ENCODE results near the gene TMEM51.

Gene TMEM51

DNA sequence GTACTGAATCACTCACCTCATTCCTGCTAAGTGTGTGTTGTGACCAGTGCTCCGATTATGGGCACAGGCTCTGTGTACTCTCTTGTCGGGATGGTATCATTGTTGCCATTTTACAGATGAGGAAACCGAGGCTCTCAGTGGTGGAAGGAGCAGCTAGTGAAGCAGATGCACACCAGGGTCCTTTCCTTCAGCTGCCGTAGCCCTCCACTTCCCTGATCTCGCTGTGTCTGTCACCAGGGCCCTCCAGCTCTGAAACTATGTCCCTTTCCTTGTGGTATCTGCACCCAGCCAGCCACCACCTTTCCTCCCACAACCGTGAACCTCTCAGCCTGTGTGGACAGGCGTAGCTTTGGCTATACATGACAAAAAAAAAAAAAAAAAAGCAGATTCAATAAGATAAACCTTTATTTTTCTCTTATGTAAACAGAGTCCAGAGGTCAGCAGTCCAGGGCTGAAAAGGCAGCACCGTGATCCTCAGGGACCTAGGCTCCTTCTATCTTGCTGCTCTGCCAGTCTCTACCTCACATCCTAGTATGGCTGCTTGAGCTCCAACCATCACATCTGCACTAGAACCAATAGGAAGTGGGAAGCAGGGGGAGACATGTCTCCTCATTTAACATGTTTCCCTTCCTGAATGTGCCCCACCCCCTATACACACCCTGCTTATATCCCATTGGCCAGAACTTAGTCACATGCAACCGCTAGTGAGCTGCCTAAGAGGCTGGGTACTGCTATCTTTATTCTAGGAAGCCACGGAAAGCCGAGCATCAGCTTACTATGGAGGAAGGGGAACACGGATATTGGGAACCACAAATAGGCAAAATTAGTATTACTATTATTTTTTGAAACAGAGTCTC, 44.3 kb downstream of the TMEM51 start:
- Histone ChIP-seq H3K4me3 (ENCODE audit: low read depth, low read length) (no peak overlapping the region), H3K27me3 (ENCODE audit: control insufficient read depth, insufficient read depth, low read length) (no peaks in the 10 kb centered on the region), H3K36me3 (ENCODE audit: control insufficient read depth, insufficient read depth, low read length) (no peaks in the 10 kb centered on the region), H3K4me1 (ENCODE audit: control insufficient read depth, insufficient read depth, low read length) (peaks cover 33% of the 10 kb centered on the region), H3K9ac (ENCODE audit: low read depth, low read length) (no peak overlapping the region), H3K27ac (ENCODE audit: low read depth, low read length) (peak overlapping the region; percentile 90), H3K9me3 (ENCODE audit: control insufficient read depth, insufficient read depth, low read length) (no peaks in the 10 kb centered on the region)

DNA sequence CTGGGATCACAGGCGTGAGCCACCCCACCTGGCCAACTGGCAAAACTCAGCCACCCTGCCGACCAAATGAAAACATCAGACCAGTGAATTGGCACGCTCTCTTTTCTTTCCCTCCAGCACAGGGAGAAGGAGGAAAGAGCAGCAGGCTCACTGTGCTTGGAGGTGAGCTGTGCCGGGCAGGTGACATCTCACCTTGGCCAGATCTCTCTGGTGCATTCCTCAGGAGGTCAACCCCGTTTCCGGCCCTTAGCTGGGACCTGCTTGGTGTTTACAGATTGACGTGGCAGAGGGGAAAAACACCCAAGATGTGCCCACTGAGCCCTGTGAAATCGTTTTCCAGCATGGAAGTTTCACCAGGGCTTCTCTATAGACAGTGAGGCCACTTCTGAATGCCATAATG, 45.1 kb downstream of the TMEM51 start:
- Histone ChIP-seq H3K27ac (ENCODE audit: low read depth, low read length) (no peak overlapping the region), H3K9me3 (ENCODE audit: control insufficient read depth, insufficient read depth, low read length) (no peaks in the 10 kb centered on the region), H3K9ac (ENCODE audit: low read depth, low read length) (no peak overlapping the region), H3K36me3 (ENCODE audit: control insufficient read depth, insufficient read depth, low read length) (no peaks in the 10 kb centered on the region), H3K27me3 (ENCODE audit: control insufficient read depth, insufficient read depth, low read length) (no peaks in the 10 kb centered on the region), H3K4me3 (ENCODE audit: low read depth, low read length) (no peak overlapping the region), H3K4me1 (ENCODE audit: control insufficient read depth, insufficient read depth, low read length) (peaks cover 33% of the 10 kb centered on the region)

DNA sequence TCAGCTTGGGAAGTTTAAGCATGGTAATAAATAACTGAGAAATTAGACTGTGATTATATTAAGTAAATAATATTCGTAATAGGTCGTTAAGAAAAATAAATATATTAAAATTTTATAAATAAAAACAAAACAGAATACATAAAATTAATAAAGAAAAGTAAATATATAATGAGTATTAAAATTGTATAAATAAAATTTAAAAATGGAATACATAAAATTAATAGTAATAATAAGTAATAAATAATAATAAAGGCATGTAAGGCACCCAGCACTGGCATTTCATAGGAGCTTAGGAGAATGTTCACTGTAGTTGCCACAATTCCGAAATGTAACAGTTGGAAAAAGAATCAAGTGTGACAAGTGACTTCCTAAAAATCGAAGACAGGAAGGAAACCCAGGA, 47.7 kb downstream of the TMEM51 start:
- Histone ChIP-seq H3K27ac (ENCODE audit: low read depth, low read length) (peak overlapping the region; percentile 14), H3K9ac (ENCODE audit: low read depth, low read length) (no peak overlapping the region), H3K4me1 (ENCODE audit: control insufficient read depth, insufficient read depth, low read length) (peaks cover 33% of the 10 kb centered on the region), H3K9me3 (ENCODE audit: control insufficient read depth, insufficient read depth, low read length) (no peaks in the 10 kb centered on the region), H3K4me3 (ENCODE audit: low read depth, low read length) (no peak overlapping the region), H3K27me3 (ENCODE audit: control insufficient read depth, insufficient read depth, low read length) (no peaks in the 10 kb centered on the region), H3K36me3 (ENCODE audit: control insufficient read depth, insufficient read depth, low read length) (no peaks in the 10 kb centered on the region)

DNA sequence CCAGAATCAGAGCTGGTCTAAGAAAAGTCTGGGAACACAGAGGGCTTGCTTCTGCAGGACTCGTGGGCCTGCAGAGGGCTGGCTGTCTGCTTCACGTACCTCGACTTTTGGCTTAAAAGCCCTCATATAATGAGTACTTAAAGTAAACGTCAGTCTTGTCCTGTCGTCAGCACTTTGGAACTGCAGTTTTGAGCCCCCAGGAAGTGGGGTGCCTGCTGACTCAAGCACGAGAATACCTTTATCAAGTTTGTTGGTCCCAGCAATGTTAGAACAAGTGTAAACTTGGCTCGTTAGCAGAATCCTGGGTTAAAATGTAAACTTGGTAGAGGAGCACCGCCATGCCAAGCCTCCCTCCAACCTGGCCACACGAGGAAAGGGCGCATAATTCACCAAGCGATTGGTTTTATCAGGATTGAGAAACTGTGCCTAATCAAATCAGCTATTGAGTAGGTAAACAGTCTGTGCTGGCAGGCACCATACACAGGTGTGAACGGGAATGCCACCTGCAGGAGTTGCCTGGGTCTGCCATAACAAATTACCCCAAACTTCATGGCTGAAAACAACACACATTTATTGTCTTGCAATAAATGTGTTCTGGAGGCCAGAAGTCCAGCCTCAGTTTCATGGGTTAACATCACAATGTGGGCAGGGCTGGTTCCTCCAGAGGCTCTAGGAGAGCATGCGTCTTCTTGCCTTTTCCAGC, 48.5 kb downstream of the TMEM51 start:
- Histone ChIP-seq H3K27ac (ENCODE audit: low read depth, low read length) (no peak overlapping the region), H3K27me3 (ENCODE audit: control insufficient read depth, insufficient read depth, low read length) (no peaks in the 10 kb centered on the region), H3K36me3 (ENCODE audit: control insufficient read depth, insufficient read depth, low read length) (no peaks in the 10 kb centered on the region), H3K9ac (ENCODE audit: low read depth, low read length) (no peak overlapping the region), H3K4me1 (ENCODE audit: control insufficient read depth, insufficient read depth, low read length) (peaks cover 33% of the 10 kb centered on the region), H3K9me3 (ENCODE audit: control insufficient read depth, insufficient read depth, low read length) (no peaks in the 10 kb centered on the region), H3K4me3 (ENCODE audit: low read depth, low read length) (no peak overlapping the region)

DNA sequence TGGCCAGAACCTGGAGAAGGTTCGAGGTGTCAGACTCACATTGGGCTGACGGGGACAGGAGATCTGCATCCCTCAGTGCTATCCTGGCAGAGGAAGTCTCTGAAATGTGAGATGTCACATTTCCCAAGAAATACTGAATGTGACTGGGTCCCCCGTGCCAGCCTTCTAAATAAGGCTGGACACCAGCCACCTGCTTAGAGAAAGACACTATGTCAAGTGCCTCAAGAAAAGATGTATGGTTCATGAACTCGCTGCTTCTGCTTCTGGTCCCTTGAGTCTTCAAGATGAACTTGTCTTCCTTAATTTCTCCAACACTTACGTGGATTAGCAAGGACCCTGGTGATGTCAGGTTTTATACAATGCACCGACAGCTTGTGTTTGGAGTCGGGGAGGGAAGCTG, 51.4 kb downstream of the TMEM51 start:
- Histone ChIP-seq H3K9ac (ENCODE audit: low read depth, low read length) (no peak overlapping the region), H3K27ac (ENCODE audit: low read depth, low read length) (no peak overlapping the region), H3K36me3 (ENCODE audit: control insufficient read depth, insufficient read depth, low read length) (no peaks in the 10 kb centered on the region), H3K9me3 (ENCODE audit: control insufficient read depth, insufficient read depth, low read length) (no peaks in the 10 kb centered on the region), H3K27me3 (ENCODE audit: control insufficient read depth, insufficient read depth, low read length) (no peaks in the 10 kb centered on the region), H3K4me1 (ENCODE audit: control insufficient read depth, insufficient read depth, low read length) (peaks cover 38% of the 10 kb centered on the region), H3K4me3 (ENCODE audit: low read depth, low read length) (no peak overlapping the region)

DNA sequence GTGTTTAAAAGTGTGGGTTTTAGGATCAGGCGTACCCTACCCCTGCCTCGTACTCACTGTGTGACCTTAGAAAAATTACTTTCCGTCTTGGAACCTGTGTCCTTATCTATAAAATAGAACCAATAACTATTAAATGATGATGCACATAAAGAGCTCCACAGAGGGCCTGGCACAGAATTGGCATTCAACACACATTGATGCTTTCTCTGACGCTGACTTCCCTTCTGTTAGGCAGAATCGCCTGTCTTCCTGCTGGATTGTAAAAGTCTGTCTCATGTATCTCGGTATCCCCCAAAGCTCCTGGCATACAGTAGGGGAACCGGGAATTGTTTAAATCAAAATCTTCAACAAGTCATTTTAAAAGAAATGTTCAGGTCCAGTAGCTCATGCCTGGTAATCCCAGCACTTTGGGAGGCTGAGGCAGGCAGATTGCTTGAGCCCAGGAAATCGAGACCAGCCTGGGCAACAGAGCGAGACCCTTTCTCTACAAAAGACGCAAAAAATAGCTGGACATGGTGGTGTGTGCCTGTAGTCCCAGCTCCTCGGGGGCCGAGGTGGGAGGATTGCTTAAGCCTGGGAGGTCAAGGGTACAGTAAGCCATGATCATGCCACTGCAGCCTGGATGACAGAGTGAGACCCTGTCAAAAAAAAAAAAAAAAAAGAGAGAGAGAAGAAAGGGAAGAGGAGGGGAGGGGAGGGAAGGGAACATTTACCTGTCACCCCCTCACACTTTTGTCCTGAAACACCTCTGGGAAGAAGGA, 52.2 kb downstream of the TMEM51 start:
- Histone ChIP-seq H3K9ac (ENCODE audit: low read depth, low read length) (no peak overlapping the region), H3K36me3 (ENCODE audit: control insufficient read depth, insufficient read depth, low read length) (no peaks in the 10 kb centered on the region), H3K4me1 (ENCODE audit: control insufficient read depth, insufficient read depth, low read length) (peaks cover 32% of the 10 kb centered on the region), H3K9me3 (ENCODE audit: control insufficient read depth, insufficient read depth, low read length) (no peaks in the 10 kb centered on the region), H3K27ac (ENCODE audit: low read depth, low read length) (peak overlapping the region; percentile 89), H3K27me3 (ENCODE audit: control insufficient read depth, insufficient read depth, low read length) (no peaks in the 10 kb centered on the region), H3K4me3 (ENCODE audit: low read depth, low read length) (peak overlapping the region; percentile 31; the same call in 1 of the 2 replicates)

DNA sequence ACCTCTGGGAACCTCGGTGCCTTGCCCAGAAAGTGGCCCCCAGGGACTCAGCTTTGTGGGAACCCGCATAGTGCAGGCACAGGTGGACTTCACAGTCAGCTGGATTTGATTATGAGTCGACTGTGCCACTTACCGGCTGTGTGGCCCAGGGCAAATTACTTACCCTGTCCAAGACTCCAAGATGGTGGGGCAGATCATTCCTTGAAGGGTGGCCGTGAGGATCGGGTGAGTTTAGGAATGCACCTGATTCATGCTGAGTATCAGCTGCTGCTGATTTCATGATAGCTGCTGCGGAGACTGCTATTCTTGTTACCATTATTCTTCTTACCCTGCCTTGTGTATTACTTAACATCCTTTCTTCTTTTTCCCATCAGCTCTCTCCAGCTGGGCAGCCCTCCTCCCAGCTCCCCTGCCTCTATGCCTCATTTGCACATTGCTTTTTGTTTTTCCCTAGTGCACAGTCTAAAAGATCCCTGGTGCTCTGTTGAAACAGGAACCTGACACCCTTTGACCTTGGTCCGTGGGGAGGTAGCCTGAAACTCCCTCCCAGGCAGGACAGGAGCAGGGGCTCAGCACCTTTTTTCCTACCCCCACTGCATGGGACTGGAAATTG, 53.0 kb downstream of the TMEM51 start:
- Histone ChIP-seq H3K27ac (ENCODE audit: low read depth, low read length) (peak overlapping the region; percentile 89), H3K4me1 (ENCODE audit: control insufficient read depth, insufficient read depth, low read length) (peaks cover 30% of the 10 kb centered on the region), H3K27me3 (ENCODE audit: control insufficient read depth, insufficient read depth, low read length) (no peaks in the 10 kb centered on the region), H3K4me3 (ENCODE audit: low read depth, low read length) (peak overlapping the region; percentile 31), H3K9ac (ENCODE audit: low read depth, low read length) (no peak overlapping the region), H3K36me3 (ENCODE audit: control insufficient read depth, insufficient read depth, low read length) (no peaks in the 10 kb centered on the region), H3K9me3 (ENCODE audit: control insufficient read depth, insufficient read depth, low read length) (no peaks in the 10 kb centered on the region)

DNA sequence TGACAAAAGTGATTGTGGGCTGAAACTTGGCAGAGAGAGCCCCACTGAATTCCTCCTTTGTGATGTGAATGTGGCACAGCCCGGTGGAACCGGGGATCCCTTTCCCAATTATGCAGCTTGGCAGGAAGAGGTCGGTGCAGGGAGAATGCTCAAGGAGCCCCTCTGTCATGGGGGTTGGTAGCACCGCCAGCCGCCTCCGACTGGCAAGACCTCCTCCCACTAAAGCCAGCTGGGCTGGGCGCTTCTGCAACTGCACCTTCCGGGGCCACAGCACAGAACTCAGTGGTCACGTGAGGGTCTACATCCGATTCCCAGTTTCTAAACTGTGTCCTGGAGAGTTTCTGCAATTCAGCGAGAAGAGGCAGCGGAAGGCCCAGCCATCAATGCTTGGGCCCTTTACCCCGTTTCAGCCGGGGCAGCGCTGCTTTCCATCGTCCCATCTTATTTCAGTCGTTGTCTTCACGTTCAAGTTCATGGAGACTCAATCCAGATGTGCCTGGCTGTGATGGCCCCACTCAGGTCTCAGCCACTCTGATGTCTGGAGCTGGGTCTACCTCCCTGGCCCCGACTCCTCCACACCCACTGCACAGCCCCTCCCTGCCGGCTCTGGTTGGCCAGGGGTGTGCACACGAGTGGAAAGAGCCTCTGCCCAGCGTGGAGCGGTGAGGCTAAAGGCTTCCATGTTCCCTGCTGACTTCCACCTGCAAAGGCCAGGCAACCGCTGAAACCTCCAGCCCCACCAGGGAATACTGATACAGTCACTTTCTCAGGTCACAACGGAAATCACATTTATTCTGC, 53.7 kb downstream of the TMEM51 start:
- Histone ChIP-seq H3K9ac (ENCODE audit: low read depth, low read length) (no peak overlapping the region), H3K27me3 (ENCODE audit: control insufficient read depth, insufficient read depth, low read length) (no peaks in the 10 kb centered on the region), H3K36me3 (ENCODE audit: control insufficient read depth, insufficient read depth, low read length) (no peaks in the 10 kb centered on the region), H3K4me1 (ENCODE audit: control insufficient read depth, insufficient read depth, low read length) (peaks cover 24% of the 10 kb centered on the region), H3K4me3 (ENCODE audit: low read depth, low read length) (peak overlapping the region; percentile 31), H3K9me3 (ENCODE audit: control insufficient read depth, insufficient read depth, low read length) (no peaks in the 10 kb centered on the region), H3K27ac (ENCODE audit: low read depth, low read length) (peak overlapping the region; percentile 89)

DNA sequence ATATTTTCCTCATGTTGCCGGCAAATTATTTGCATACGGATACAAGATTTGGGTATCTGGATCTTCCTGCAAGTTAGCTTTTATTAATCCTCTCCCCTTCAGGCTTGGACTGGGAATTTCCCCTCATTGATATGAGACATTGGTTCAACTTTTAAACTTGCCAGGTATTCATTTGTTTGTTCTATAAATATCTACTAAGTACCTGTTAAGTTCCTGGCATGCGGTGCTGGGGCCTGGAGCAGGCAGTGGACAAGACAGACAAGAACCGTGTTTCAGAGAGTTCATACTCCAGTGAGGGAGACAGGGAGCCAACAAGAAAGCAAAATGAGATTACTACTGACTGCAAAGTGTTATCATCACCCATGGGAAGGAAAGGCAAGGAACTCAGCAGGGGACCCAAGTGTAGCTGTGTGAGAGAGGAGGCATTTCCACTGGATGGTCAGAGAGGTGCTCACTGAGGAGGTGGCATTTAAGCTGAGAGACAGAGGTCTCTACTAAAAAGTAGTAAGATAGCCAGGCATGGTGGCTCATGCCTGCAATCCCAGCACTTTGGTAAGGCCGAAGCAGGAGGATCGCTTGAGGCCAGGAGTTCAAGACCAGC, 54.4 kb downstream of the TMEM51 start:
- H3K4me3 ChIP-seq (ENCODE audit: low read depth, low read length), result 0 out of 2 replicates have a peak overlapping the region, but pooled peaks have one; percentile 31

More for the DNA sequence above, 54.4 kb downstream of the TMEM51 start:
- Histone ChIP-seq H3K4me1 (ENCODE audit: control insufficient read depth, insufficient read depth, low read length) (peaks cover 25% of the 10 kb centered on the region), H3K36me3 (ENCODE audit: control insufficient read depth, insufficient read depth, low read length) (no peaks in the 10 kb centered on the region), H3K9ac (ENCODE audit: low read depth, low read length) (no peak overlapping the region), H3K9me3 (ENCODE audit: control insufficient read depth, insufficient read depth, low read length) (no peaks in the 10 kb centered on the region), H3K27me3 (ENCODE audit: control insufficient read depth, insufficient read depth, low read length) (no peaks in the 10 kb centered on the region), H3K27ac (ENCODE audit: low read depth, low read length) (peak overlapping the region; percentile 89)

All from HUES48 (cell line).